ENCODE data around the gene GREB1. TPM values are rescaled to one million over a fixed set of nuclear protein-coding genes. Genes with fewer than 3 reads are reported as not detected.

The GREB1 gene
- total RNA-seq, 1 experiment from 2014 or later, result 16.5 TPM

GRCh38 chr2:11577101-11577883 is 43.4 kb downstream of the GREB1 start:
- Histone ChIP-seq H3K4ac (ENCODE audit: low read depth, low read length) (no peak overlapping the region), H2AK5ac (ENCODE audit: insufficient read length, low read length) (no peak overlapping the region), H4K8ac (replicated peaks; ENCODE audit: insufficient read length, low read depth, low read length) (no peak overlapping the region), H4K91ac (ENCODE audit: insufficient read length, low read depth, low read length) (no peak overlapping the region), H4K5ac (ENCODE audit: insufficient read length, low read depth, low read length) (no peak overlapping the region), H4K20me1 (ENCODE audit: control insufficient read depth, insufficient read depth, insufficient read length) (no peaks in the 10 kb centered on the region), H2BK5ac (ENCODE audit: insufficient read length, low read length) (no peak overlapping the region), H2BK15ac (ENCODE audit: low read depth, low read length) (no peak overlapping the region), H3K4me1 (ENCODE audit: insufficient read depth, low read length) (peaks cover 6% of the 10 kb centered on the region; the same call in 1 of the 2 replicates), H3K23me2 (ENCODE audit: insufficient read length, low read depth, low read length, poor library complexity, severe bottlenecking) (no peaks in the 10 kb centered on the region), H3K4me2 (ENCODE audit: insufficient read depth, insufficient read length, low read length) (no peak overlapping the region), H3K9me3 (ENCODE audit: control insufficient read depth, low read depth, low read length) (no peaks in the 10 kb centered on the region), H3T11ph (ENCODE audit: low read length) (no peak overlapping the region), H2BK120ac (ENCODE audit: low read depth, low read length, poor library complexity, severe bottlenecking) (no peak overlapping the region), H3K79me2 (ENCODE audit: insufficient read depth, low read length) (no peaks in the 10 kb centered on the region), H3K27me3 (ENCODE audit: insufficient read depth, low read length) (no peaks in the 10 kb centered on the region), H3K9ac (ENCODE audit: extremely low read depth, insufficient read length, low read length) (no peak overlapping the region), H2AFZ (ENCODE audit: low read length) (no peak overlapping the region), H3K14ac (ENCODE audit: insufficient read depth, low read length) (no peak overlapping the region; the same call in 1 of the 2 replicates), H3K18ac (ENCODE audit: insufficient read length, low read depth, low read length) (no peak overlapping the region), H3K79me1 (ENCODE audit: insufficient read depth, low read depth, low read length, poor library complexity, severe bottlenecking) (no peaks in the 10 kb centered on the region), H3K23ac (ENCODE audit: insufficient read length, low read depth, low read length) (no peak overlapping the region), H2BK12ac (ENCODE audit: insufficient read length, low read depth, low read length) (no peak overlapping the region), H3K27ac (ENCODE audit: insufficient read length, low read depth, low read length) (no peak overlapping the region), H3K56ac (ENCODE audit: insufficient read length, low read depth, low read length) (no peak overlapping the region), H2BK20ac (ENCODE audit: low read depth, low read length, poor library complexity, severe bottlenecking) (no peak overlapping the region)
- Mint-ChIP-seq H3K9me3 (no peaks in the 10 kb centered on the region), H3K4me1 (peaks cover 38 to 41% of the 10 kb centered on the region in 2 experiments), H3K27me3 (ENCODE audit: low read depth) (peaks cover 3% of the 10 kb centered on the region; the same call in 1 of the 2 replicates), H3K27ac (no peak overlapping the region), H3K4me3 (no peak overlapping the region), H3K36me3 (ENCODE audit: insufficient read depth in 1 of 3, low read depth in 3 of 3) (peaks cover 10 to 13% (median 12%) of the 10 kb centered on the region in 3 experiments; a peak in 6 of 7 replicates)
- no peak for TF ChIP-seq CTCF (conservative IDR thresholded peaks at IDR 0.05)
- DNase-seq, result no peak
- WGBS (ENCODE audit: extremely low coverage, insufficient read length, low lambda C conversion rate), result no CpG with 5 or more reads among the region's 14 CpGs
